HepG2 (cell line): ENCODE data around the gene YPEL3. TPM values are rescaled to one million over a fixed set of nuclear protein-coding genes. Genes with fewer than 3 reads are reported as not detected.

ENCODE experiments used
- ADNP ChIP-seq: sonication (generic); formaldehyde crosslinking; IDR thresholded peaks from 2 replicates; pipeline ENCODE4 v1.4.0; 2020; ENCODE audit warnings: missing genetic modification reagents
- CEBPB ChIP-seq: IDR thresholded peaks from 2 replicates; pipeline ENCODE4 v1.6.1; 2011; ENCODE audit warnings: low read depth, low read length, improper control_type of control experiment, borderline replicate concordance
- GATAD2A ChIP-seq: IDR thresholded peaks from 2 replicates; pipeline ENCODE4 v1.6.1; 2016
- GLI4 ChIP-seq: sonication (generic); formaldehyde crosslinking; IDR thresholded peaks from 2 replicates; pipeline ENCODE4 v1.5.1; 2020; ENCODE audit warnings: missing genetic modification reagents, mild to moderate bottlenecking, moderate library complexity, borderline replicate concordance
- KLF9 ChIP-seq: IDR thresholded peaks from 2 replicates; pipeline ENCODE4 v1.6.1; 2016; ENCODE audit warnings: low read depth
- MED13 ChIP-seq: sonication (generic); formaldehyde crosslinking; IDR thresholded peaks from 2 replicates; pipeline ENCODE4 v1.5.0; 2020; ENCODE audit warnings: missing genetic modification reagents
- MIER2 ChIP-seq: IDR thresholded peaks from 2 replicates; pipeline ENCODE4 v1.6.1; 2016; ENCODE audit warnings: missing biosample characterization, missing genetic modification reagents
- MIXL1 ChIP-seq: IDR thresholded peaks from 2 replicates; pipeline ENCODE4 v1.6.1; 2016
- NRL ChIP-seq: sonication (generic); formaldehyde crosslinking; IDR thresholded peaks from 2 replicates; pipeline ENCODE4 v1.5.0; 2020; ENCODE audit warnings: missing genetic modification reagents, mild to moderate bottlenecking, moderate library complexity, borderline replicate concordance
- SMARCC2 ChIP-seq: fragments of 450-650 bp; IDR thresholded peaks from 2 replicates; pipeline ENCODE4 v1.6.1; 2017; ENCODE audit warnings: antibody characterized with exemption, mild to moderate bottlenecking
- SOX6 ChIP-seq, 2 experiments: fragments of 450-650 bp in 1 of 2; sonication (generic) in 1 of 2; formaldehyde crosslinking in 1 of 2; IDR thresholded peaks; 2 replicates each; pipeline versions ENCODE4 v1.4.0 to v1.6.1; 2017 to 2020; ENCODE audit warnings: antibody characterized with exemption in 1 of 2, mild to moderate bottlenecking in 1 of 2, missing genetic modification reagents in 1 of 2
- polyA plus RNA-seq, 8 experiments: library from polyadenylated mRNA; depleted of rRNA in 3 of 8; stranded (reverse) in 7 of 8; unstranded in 1 of 8; fragments of >200 nt; fragmentation: Illumina TruSeq in 4 of 8; extraction: Trizol in 4 of 8; gene quantifications; 2 replicates each; pipeline versions ENCODE4 v1.2.1 to v1.2.3, GENCODE V29; 2011 to 2016; ENCODE audit warnings: low read depth in 4 of 8, missing spikeins in 1 of 8, mixed read lengths in 1 of 8; ENCODE audit not compliant: insufficient read depth in 1 of 8
- total RNA-seq, 5 experiments: library from RNA; depleted of rRNA; stranded (reverse); fragments of >200 nt; fragmentation: Illumina TruSeq; extraction: Trizol; gene quantifications; 2 replicates each; pipeline ENCODE4 v1.2.3, GENCODE V29; 2016; ENCODE audit warnings: low read depth in 1 of 5
- TF ChIP-seq, protein P1 (sequence below), 2 experiments: fragments of 450-650 bp in 1 of 2; sonication (generic) in 1 of 2; formaldehyde crosslinking in 1 of 2; IDR thresholded peaks; 2 replicates each; pipeline versions ENCODE4 v1.6.1 to v1.8.0; 2016 to 2022; ENCODE audit warnings: antibody characterized with exemption in 1 of 2, mild to moderate bottlenecking in 1 of 2, missing genetic modification reagents in 1 of 2
- TF ChIP-seq, protein P2 (sequence below): IDR thresholded peaks from 2 replicates; pipeline ENCODE4 v1.6.1; 2018; ENCODE audit warnings: missing genetic modification reagents
- TF ChIP-seq, protein P3 (sequence below): IDR thresholded peaks from 2 replicates; pipeline ENCODE4 v1.6.1; 2012; ENCODE audit warnings: inconsistent platforms
- TF ChIP-seq, protein P4 (sequence below): sonication (generic); formaldehyde crosslinking; conservative IDR thresholded peaks from 2 replicates; pipeline ENCODE4 v1.4.0; 2020; ENCODE audit warnings: mild to moderate bottlenecking, missing genetic modification reagents, moderate library complexity

YPEL3 gene
- total and polyA plus RNA-seq, 2 of the 13 experiments (the other 11 are each of a cell fraction or from before 2014, with no cell fraction given) = 5.4 to 47.0 TPM

DNA sequence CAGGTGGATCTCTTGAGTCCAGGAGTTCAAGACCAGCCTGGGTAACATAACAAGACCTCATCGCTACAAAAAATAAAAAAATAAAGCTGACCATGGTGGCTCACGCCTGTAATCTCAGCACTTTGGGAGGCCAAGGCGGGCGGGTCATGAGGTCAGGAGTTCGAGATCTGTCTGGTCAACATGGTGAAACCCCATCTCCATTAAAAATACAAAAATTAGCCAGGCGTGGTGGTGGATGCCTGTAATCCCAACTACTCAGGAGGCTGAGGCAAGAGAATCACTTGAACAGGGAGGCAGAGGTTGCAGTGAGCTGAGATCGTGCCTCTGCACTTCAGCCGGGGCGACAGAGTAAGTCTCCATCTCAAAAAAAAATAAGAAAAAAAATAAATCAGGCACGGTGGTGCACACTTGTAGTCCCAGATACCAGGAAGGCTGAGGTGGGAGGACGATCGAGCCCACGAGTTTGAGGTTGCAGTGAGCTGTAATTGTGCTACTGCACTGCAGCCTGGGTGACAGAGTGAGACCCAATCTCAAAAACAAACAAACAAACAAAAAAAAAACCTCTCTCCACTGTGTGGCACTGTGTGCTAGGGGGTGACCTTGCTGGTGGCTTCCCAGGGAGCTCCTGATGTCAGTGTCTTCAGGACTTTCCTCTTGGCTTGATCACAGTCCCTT lies 46.8 kb upstream of the YPEL3 start (continued):
- TF ChIP-seq, protein P1, sequence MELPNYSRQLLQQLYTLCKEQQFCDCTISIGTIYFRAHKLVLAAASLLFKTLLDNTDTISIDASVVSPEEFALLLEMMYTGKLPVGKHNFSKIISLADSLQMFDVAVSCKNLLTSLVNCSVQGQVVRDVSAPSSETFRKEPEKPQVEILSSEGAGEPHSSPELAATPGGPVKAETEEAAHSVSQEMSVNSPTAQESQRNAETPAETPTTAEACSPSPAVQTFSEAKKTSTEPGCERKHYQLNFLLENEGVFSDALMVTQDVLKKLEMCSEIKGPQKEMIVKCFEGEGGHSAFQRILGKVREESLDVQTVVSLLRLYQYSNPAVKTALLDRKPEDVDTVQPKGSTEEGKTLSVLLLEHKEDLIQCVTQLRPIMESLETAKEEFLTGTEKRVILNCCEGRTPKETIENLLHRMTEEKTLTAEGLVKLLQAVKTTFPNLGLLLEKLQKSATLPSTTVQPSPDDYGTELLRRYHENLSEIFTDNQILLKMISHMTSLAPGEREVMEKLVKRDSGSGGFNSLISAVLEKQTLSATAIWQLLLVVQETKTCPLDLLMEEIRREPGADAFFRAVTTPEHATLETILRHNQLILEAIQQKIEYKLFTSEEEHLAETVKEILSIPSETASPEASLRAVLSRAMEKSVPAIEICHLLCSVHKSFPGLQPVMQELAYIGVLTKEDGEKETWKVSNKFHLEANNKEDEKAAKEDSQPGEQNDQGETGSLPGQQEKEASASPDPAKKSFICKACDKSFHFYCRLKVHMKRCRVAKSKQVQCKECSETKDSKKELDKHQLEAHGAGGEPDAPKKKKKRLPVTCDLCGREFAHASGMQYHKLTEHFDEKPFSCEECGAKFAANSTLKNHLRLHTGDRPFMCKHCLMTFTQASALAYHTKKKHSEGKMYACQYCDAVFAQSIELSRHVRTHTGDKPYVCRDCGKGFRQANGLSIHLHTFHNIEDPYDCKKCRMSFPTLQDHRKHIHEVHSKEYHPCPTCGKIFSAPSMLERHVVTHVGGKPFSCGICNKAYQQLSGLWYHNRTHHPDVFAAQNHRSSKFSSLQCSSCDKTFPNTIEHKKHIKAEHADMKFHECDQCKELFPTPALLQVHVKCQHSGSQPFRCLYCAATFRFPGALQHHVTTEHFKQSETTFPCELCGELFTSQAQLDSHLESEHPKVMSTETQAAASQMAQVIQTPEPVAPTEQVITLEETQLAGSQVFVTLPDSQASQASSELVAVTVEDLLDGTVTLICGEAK (IDR thresholded peaks at IDR 0.05) = no peak
- TF ChIP-seq, protein P1 (CRISPR knock-in tag; IDR thresholded peaks at IDR 0.05) = no peak
- no peak for TF ChIP-seq GLI4
- TF ChIP-seq, protein P2, sequence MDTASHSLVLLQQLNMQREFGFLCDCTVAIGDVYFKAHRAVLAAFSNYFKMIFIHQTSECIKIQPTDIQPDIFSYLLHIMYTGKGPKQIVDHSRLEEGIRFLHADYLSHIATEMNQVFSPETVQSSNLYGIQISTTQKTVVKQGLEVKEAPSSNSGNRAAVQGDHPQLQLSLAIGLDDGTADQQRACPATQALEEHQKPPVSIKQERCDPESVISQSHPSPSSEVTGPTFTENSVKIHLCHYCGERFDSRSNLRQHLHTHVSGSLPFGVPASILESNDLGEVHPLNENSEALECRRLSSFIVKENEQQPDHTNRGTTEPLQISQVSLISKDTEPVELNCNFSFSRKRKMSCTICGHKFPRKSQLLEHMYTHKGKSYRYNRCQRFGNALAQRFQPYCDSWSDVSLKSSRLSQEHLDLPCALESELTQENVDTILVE (CRISPR knock-in tag) = no peak
- TF ChIP-seq, protein P3, sequence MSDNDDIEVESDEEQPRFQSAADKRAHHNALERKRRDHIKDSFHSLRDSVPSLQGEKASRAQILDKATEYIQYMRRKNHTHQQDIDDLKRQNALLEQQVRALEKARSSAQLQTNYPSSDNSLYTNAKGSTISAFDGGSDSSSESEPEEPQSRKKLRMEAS = no peak
- TF ChIP-seq, protein P4, sequence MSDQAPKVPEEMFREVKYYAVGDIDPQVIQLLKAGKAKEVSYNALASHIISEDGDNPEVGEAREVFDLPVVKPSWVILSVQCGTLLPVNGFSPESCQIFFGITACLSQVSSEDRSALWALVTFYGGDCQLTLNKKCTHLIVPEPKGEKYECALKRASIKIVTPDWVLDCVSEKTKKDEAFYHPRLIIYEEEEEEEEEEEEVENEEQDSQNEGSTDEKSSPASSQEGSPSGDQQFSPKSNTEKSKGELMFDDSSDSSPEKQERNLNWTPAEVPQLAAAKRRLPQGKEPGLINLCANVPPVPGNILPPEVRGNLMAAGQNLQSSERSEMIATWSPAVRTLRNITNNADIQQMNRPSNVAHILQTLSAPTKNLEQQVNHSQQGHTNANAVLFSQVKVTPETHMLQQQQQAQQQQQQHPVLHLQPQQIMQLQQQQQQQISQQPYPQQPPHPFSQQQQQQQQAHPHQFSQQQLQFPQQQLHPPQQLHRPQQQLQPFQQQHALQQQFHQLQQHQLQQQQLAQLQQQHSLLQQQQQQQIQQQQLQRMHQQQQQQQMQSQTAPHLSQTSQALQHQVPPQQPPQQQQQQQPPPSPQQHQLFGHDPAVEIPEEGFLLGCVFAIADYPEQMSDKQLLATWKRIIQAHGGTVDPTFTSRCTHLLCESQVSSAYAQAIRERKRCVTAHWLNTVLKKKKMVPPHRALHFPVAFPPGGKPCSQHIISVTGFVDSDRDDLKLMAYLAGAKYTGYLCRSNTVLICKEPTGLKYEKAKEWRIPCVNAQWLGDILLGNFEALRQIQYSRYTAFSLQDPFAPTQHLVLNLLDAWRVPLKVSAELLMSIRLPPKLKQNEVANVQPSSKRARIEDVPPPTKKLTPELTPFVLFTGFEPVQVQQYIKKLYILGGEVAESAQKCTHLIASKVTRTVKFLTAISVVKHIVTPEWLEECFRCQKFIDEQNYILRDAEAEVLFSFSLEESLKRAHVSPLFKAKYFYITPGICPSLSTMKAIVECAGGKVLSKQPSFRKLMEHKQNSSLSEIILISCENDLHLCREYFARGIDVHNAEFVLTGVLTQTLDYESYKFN (CRISPR knock-in tag) = peak; percentile 48
- no peak for TF ChIP-seq MED13 (CRISPR knock-in tag)
- TF ChIP-seq MIER2 = no peak
- no peak for TF ChIP-seq SOX6 (IDR thresholded peaks at IDR 0.05)
- peak; percentile 51; the same call in 1 of the 2 replicates for TF ChIP-seq SOX6 (CRISPR knock-in tag; IDR thresholded peaks at IDR 0.05)
- no peak for TF ChIP-seq KLF9 (CRISPR knock-in tag)
- no peak for TF ChIP-seq NRL (CRISPR knock-in tag)
- no peak for TF ChIP-seq MIXL1 (CRISPR knock-in tag)
- TF ChIP-seq GATAD2A (CRISPR knock-in tag) = peak; percentile 72; the same call in 1 of the 2 replicates
- no peak for TF ChIP-seq CEBPB
- TF ChIP-seq SMARCC2 = no peak
- no peak for TF ChIP-seq ADNP
